GM03348 (cell line): ENCODE data around the gene RIIAD1.
"Not testable (repeated sequence)": the region's sequence is repeated elsewhere in the genome, so short reads cannot be mapped to it uniquely, and the experiment has no call there.

Experiments
- DNase-seq: peaks from one replicate; pipeline ENCODE4 v3.0.0; 2012; ENCODE audit warnings: low spot score

RIIAD1 gene

DNA sequence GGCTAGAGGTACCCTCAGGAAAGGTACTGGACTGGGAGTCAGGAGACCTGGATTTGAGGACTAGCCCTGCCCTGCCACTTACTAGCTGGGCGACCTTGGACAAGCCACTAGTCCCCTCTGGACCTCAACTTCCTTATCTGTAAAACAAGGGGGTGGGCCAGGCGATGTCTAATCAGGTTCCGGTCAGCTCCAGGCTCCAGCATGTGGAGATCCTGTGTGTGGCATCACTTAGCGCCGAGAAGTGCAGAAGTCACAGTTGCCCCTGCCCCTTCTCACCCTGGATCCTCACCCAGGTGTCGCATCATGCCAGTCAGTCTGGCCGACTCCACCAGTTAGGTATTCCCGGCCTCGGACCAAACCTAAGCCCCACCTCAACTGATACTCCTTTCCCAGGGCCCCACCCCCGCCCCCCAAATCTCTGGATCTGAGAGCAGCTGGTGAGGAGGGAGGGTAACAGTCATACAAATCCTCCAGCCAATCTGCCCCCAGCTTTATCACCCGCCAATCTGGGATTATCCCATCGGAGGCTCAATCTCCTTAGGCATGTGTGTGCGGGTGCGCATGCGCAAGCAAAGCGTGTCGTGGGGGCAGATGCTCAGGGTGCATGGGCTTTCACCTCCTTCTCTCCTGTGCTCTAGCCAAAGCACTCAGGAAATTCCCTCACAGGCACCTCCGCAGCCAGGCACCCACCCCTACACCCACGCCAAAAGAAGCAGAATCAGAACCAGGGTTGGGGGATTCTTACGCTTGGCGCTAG lies 10.1 kb upstream of the RIIAD1 start:
- DNase-seq: no peak

DNA sequence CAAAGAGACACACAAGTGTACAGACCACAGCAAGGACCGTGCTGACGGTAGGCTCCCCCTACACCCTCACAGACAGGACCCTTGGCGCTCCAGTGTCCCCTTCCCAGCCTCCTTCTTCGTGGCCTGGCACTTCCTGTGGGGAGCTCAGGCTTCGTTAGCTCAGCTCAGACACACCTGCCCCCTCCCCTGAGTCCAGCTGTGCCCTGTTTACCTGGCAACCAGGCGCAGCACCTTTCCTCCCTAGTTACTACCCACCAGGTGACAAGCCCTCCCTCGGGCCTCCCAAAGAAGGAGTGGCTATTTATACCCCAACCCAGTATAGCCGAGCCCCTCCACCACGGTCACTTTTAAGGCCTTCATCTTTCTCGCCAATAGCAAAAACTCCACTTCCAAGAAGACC lies 9.4 kb upstream of the RIIAD1 start:
- DNase-seq: no peak

GRCh38 chr1:151713044-151713443 lies 8.3 kb upstream of the RIIAD1 start:
- no peak for DNase-seq

GRCh38 chr1:151713874-151714273 lies 7.4 kb upstream of the RIIAD1 start:
- no peak for DNase-seq

- no peak for DNase-seq
Measured at GRCh38 chr1:151714820-151715725, 6.2 kb upstream of the RIIAD1 start.

- no peak for DNase-seq
Measured at GRCh38 chr1:151715726-151716404, 5.5 kb upstream of the RIIAD1 start.

DNA sequence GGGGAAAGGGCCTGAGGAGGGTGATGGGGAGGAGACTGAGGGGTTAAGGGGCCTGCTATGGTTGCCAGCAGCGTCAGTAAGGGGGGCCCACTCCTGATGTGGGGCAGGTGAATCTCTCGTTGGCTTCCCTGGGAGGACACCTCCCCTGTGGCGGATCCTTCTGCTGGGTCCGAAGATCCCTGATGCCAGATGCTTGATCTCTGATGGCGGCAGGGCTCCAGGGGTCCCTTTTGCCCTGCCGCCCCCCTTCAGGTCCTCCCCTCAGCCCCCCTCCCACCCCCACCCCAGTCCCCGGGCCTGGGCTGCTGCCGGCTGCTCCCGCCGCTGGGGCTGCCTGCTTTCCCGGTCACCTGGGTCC lies 4.9 kb upstream of the RIIAD1 start:
- DNase-seq: no peak

DNA sequence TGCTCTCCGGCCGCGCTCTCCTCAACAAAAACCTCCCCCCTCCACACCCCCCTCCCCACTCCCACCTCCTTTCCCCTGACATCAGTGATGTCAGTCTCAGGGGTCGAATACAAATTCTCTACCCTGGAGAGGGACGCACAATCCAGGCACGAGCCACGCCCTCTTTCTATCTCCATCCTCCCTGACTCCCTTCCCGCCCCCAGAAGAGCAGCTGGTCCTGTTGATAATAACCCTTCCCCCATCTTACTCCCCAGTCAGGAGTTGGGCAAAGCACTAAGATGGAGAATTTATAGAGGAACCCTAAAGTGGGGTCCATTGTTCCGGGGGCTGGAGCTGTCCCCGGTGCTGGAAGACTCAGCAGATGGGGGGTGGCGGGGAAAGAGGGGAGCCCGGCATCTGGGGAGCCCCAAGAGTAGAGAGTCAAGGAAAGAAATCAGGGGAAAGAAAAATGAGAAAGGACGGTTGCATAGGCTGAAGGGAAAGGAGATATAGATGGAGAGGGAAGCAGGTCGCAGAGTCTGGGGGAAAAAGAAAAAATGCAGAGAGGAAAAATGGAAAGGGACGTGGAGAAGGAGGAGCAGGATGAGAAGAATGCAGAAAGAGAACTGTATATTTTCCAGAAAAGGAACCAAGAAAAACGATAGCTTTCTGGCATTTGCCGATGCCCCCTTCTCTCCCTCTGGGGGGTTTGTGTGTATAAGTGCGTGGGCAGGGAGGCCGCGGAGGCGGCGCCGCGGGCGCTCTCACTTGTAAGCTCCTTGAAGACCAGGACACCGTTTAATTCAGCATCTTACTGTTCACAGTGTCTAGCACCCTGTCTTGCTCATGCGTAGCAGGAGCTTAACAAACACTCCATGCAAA lies 4.3 kb upstream of the RIIAD1 start, which contains the start of gene CELF3:
Gene CELF3, minus strand, starts transcription at position 33 of the 861 bp plus-strand sequence. CDS start 783 bp downstream, outside the sequence.
- DNase-seq: no peak

- DNase-seq: no peak
Measured at GRCh38 chr1:151718011-151718431, 3.3 kb upstream of the RIIAD1 start.

GRCh38 chr1:151718666-151719065 lies 2.7 kb upstream of the RIIAD1 start:
- DNase-seq: no peak

GRCh38 chr1:151720125-151720524 lies 1.2 kb upstream of the RIIAD1 start:
- DNase-seq: no peak

GRCh38 chr1:151720554-151720953 lies 768 bp upstream of the RIIAD1 start:
- no peak for DNase-seq

- DNase-seq: no peak
Measured at GRCh38 chr1:151721788-151722510, 627 bp downstream of the RIIAD1 start.

GRCh38 chr1:151723726-151724370 lies 2.5 kb downstream of the RIIAD1 start:
- DNase-seq: no peak

DNA sequence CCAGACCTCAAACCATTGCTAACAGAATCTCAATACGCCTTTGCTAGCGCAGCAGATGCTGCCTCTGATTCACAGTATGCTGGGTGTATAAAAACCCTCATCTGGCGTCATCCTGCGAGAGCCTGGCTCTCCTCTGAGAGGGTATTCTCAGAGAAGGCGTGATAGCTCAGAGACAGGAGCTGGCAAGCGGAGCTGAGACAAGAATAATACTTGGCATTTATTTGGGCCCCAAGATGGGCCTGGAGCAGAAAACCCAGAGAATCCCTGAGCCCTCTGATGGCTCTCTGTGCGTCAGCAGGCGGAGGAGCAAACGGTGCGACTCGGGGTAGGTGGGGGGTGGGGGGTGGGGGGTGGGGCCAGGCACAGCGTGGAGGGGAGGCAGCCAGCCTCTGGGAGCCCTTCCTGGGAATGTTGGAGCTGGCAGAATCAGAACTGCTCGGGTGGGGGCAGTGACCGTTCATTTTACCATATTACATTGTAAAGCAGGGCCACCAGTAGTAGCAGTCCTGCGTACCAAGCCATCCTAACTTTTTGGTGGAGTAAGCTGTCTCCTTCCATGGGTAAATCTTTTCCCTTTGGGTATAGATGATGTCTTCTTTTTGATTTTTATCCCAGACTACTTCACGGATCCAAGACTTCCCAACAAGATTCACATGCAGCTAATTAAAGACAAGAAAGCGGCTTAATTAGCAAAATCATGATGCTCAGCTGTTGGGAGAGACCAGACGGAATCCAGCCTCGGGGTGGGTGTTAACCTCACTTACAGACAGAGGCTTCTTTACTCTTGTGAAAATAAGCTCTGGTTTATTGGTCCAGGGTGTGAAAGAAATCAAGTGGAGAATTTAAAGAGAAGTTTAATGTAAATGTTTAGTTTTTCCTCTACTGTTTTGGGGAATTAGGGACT lies 7.1 kb downstream of the RIIAD1 start:
- DNase-seq: peak; percentile 57

GRCh38 chr1:151729157-151729965 lies 8.0 kb downstream of the RIIAD1 start:
- DNase-seq: no peak

GRCh38 chr1:151729966-151730291 lies 8.6 kb downstream of the RIIAD1 start:
- no peak for DNase-seq

- DNase-seq: no peak
Measured at GRCh38 chr1:151733126-151733525, 11.8 kb downstream of the RIIAD1 start.

- not testable (repeated sequence) for DNase-seq
Measured at GRCh38 chr1:151733995-151734394, 12.7 kb downstream of the RIIAD1 start.
